Measurements from ENCODE around the gene RSAD1.

The RSAD1 gene

GRCh38 chr17:50522766-50523165, 44.1 kb downstream of the RSAD1 start:
- no peak for DNase-seq

- DNase-seq, result no peak
Observed at GRCh38 chr17:50523208-50523607, 44.5 kb downstream of the RSAD1 start.

- DNase-seq, result no peak
Observed at GRCh38 chr17:50524838-50525237, 46.2 kb downstream of the RSAD1 start.

GRCh38 chr17:50527155-50527762, 48.6 kb downstream of the RSAD1 start:
- DNase-seq, result no peak

- DNase-seq, result no peak
Observed at GRCh38 chr17:50527949-50528474, 49.4 kb downstream of the RSAD1 start.

GRCh38 chr17:50529849-50530248, 51.2 kb downstream of the RSAD1 start:
- no peak for DNase-seq

GRCh38 chr17:50531428-50532025, 52.9 kb downstream of the RSAD1 start:
- no peak for DNase-seq

- no peak for DNase-seq
Observed at GRCh38 chr17:50532452-50533024, 53.9 kb downstream of the RSAD1 start, which contains the start of gene EPN3. Gene EPN3, plus strand, starts transcription at chr17:50532735. Its CDS starts 3,822 bp downstream, at chr17:50536557.

- no peak for DNase-seq
Observed at GRCh38 chr17:50533185-50533584, 54.5 kb downstream of the RSAD1 start.

GRCh38 chr17:50533720-50534148, 55.1 kb downstream of the RSAD1 start:
- peak; percentile 41 for DNase-seq

GRCh38 chr17:50534222-50534978, 55.7 kb downstream of the RSAD1 start:
- peak; percentile 56 for DNase-seq

- no peak for DNase-seq
Observed at GRCh38 chr17:50534979-50535326, 56.3 kb downstream of the RSAD1 start.

- DNase-seq, result no peak
Observed at GRCh38 chr17:50535407-50535806, 56.7 kb downstream of the RSAD1 start.
